GM21423 (cell line): ENCODE measurements around the gene TRPC4.
"Not testable (repeated sequence)": the region's sequence is repeated elsewhere in the genome, so short reads cannot be mapped to it uniquely, and the experiment has no call there.

Source experiments
- ATAC-seq: cut with Tn5 transposase; IDR thresholded peaks from one replicate; pipeline ENCODE4 v1.9.1; 2021; ENCODE audit warnings: mild to moderate bottlenecking, moderate library complexity; ENCODE audit not compliant: unreplicated experiment

TRPC4 gene

DNA sequence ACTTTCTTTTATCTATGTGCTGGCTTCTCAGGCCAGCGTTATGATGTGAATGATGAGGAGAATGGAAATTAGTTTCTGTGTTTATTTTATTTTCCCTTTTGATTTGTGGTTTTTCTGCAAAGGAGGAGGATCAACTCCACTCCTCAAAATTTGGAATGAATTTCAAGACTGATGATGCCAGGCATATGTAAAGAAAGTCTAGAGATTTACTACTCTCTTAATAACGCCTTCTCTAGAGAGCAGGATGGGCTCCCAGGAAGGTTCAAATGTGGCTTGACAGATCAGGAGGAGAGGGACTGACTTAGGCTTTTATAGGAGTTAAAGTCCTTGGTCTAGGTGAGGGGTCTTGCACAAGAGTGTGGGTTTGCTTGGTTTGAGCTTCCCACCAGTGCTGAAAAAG, 255.9 kb downstream of the TRPC4 start:
- ATAC-seq: no peak

DNA sequence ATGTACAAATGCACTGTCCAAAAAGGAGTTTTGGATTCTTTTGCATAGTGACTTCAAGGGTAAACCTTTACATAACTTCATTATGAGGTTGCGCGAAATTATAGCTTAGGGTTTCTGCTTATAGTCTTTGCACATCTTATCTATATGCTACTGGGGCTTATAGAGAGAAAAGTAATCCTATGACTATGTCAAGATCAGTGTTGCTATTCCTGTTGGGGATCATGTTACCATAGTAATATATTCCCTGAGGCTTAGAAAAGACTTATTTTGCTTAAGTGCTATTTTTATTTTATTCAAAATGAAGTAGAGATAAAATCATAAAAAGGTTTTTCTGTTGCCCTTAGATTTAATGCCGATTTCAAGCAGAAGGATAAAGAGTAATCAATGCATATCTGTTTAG, 256.3 kb downstream of the TRPC4 start:
- no peak for ATAC-seq

DNA sequence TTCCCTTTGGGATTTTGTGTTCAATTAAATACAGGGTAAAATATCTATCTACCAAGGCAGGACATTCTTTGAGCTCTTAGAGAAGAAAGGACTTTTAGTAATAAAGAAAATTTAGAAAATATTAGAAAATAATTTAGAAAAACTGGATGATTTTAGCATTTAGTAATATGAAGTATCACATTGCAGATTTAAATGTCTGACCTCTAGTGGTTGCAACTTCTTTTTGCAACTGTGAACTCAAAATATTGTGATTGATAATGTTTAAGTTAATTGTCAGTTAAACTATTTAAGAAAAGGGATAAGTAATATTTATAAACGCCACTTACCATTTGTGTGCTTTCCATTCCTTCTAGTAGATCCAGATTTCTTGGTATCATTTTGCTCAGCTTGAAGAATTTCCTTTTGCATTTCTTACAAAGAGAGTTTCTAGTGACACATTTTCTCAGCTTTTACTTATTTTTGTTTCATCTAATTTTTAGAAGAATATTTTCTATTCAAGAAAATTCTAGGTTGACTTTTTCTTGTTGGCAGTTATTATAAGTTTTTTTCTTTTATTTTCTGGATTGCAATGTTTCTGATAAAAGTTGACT, 260.7 kb downstream of the TRPC4 start:
- ATAC-seq: no peak

DNA sequence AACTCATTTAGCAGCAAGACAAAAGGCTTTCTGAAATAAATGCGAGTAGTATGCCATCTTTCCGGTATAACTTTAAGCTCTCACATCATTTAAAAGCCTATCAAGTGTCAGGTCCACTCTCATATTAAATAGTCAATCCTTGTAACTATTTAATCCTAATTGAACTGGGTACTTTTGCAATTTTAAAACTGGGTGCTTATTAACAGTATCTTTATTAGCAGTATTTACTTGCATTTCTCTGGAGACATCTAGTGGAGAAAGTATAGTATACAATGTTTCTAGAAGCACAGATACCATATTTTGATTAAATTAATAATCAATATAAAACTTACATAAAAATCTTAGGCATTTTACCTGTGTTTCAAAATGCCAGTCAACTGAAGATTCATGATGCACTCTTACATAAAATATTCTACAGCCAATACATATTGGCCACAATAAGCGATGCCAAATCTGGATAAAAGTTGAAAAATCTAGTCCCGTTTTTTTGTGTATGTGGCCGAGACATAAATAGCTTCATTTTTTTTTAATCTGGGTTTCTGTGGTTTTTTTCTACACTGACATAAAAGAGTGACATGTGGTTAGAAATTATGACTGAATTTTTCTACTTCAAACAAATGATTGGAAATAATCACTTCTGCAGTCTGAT, 266.7 kb downstream of the TRPC4 start:
- ATAC-seq: no peak

DNA sequence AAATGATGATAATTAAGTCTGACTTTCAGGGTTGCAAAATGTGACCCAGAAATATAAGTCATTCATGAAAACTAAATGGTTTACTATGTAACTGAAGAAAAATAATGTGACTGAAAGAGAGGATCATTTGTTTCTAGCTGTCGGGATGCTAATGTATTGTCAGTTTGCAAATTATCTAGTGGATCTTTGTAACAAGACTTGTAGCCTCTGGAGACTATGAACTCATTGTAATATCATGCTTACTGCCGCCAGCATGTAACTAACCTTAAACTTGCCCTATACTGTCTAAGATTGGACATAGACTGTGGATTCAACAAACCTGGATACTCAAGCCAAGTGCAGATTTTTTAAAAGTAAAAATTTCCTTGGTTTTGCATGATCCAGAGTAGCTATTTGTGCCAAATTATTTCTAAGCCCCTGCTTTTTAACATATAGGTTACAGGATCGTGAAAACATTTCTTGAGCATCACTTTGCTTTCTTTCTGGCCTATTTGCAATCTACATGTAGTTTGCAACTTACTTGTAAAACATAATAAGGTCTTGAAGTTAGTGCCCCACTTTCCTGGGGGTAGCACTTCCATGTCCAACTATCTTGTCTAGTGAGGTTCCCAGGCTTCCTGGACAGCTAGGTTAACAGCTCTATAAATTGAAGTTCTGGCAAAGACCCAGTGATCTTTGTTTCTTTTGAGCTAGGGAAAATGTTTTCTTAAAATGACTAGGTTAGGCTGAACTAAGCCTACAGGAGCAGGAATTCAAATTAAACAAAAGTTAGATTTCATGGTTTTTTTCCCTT, 267.7 kb downstream of the TRPC4 start:
- ATAC-seq: no peak

DNA sequence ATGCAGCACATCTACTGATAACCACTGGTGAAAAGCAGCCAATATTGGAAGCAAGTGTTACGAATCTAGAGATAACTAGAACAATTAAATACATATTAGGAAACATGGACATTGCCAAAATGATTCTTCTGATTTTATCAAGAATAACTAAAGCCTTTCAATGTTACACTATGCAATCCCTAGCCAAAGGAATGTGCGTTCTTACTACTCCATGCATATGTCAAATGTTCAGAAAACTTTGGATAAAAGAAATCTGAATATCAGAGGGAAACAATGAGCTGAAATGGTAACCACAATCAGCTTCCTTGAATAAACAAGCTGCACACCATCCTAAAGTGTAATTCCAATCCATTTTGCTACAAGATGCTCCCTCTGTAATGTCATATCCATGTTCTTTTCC, 270.1 kb downstream of the TRPC4 start:
- no peak for ATAC-seq

DNA sequence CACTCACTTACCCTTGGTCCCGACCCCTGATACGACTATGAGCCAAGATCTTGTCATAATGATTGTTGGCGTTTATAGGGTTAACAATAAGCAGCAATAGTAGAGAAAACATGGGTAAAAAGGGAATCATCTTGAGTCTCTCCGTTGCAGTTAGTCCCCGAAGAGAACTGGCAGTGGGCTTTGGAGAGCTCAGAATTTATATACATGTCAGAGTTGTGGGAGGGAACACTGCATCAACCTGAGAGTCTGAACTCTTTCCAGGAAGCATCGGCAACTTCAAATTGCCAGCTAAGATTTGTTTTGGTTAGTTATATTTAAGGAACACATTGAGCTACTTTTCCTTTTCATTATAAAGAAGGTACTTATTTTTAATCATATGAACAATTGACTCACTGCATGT, 271.0 kb downstream of the TRPC4 start, which contains the start of gene POSTN:
POSTN (minus strand) TSS at position 172 of the 400 bp plus-strand sequence; CDS start at position 130, 42 bp downstream.
- no peak for ATAC-seq

DNA sequence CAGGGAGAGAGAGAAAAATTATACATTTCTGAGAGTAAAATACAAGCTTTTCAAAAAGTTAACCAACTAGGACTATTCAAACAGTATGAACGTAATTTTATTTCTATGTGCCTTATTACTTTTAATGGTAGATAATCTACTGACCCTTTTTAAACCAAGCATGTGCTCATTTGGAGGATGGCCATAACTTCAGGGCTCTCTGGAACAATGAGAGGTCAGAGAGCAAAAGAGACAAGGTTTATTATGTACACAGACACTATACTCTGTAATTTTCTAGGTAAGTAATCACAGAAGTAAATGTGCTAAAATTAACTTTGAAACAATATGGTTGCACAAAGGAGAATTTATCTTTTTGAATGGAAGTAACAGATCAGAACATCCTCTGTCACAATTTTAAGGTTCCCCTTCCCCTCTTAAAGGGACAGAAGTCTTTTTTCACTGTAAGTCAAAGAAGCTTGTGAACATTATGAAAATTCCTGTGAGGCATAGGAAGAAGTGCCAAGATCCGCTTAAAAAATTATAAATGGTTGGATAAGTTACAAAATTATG, 272.0 kb downstream of the TRPC4 start:
- ATAC-seq: no peak

DNA sequence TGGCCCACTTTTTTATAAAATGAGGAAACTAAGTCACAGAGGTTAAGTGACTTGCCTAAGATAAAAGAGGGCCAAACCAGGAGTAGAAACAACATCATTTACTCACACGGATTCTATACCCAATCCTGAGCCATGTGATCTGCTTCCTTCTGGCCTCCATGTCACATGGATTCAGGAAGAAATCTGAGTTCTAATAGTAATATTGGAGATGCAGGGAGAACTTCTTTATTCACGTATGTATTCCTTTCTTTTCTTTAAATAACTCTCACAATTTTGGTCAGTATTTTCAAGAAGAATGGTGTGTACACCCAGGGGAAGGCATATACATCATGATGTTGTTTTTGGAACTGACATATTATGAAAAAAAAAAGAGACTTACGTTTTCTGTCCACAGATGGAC, 272.8 kb downstream of the TRPC4 start:
- ATAC-seq: no peak

DNA sequence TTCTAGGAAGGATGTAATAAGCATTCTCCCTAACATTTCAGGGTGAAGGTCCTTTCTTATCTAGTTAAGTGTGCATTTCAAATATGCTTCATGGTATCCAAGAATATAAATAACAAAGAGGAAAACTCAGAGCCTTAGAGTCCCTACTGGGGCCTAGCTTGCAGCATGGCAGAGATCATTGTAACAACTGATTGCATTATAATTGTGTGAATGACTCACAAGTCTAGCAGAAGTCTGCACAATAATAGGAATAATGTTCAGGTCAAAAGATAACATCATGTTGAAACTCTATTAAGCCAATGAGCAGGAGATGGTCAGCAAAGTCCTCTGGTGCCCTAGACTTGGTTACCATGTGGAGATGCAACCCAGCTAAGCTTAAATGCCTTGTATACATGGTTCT, 274.4 kb downstream of the TRPC4 start:
- ATAC-seq: no peak

DNA sequence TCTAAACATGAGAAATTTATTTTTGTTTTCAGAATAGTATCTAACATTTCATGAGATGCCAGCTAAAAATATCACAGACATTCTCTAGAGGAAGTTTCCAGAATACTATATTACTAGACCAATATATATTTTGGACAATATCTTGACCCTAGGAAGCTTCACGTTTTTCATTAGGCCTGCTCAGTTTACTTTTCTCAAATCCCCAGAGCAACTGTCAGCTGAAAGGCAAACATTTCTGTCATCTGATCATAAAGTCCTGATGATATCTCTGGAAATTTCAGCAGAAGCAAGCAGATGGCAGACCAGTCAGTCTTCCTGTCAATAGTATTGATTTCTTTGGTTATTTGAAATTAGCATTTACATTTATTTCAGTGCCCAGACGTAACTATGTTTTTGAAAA, 275.0 kb downstream of the TRPC4 start:
- no peak for ATAC-seq

DNA sequence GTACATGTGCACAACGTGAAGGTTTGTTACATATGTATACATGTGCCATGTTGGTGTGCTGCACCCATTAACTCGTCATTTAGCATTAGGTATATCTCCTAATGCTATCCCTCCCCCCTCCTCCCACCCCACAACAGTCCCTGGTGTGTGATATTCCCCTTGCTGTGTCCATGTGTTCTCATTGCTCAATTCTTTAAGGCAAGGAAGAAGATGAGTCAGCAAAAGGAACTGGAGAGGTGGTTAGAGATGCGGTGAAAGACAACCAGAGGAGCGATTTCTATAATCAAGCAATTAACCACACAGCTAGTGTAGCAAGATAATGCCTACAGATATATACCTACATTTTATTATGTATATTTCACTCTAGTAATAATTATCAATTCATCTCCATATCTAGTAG, 280.2 kb downstream of the TRPC4 start:
- not testable (repeated sequence) for ATAC-seq

DNA sequence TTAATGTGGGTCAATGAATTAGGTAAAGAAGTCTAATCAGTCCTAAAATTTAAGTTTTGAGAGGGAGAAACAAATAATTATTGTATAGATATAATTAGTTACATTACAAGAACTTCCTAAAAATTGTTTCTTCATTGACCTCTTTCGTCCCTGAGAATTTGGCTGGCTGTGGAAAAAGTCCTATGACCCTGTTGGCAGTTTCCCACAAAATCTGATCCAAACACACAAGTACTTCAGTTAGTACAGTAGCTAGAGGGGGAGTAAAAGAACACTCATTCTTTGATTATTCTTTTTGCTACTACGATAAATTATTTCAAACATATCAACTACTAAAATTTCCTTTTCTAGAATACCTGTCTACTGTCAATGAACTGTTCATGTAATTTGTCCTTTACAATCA, 282.3 kb downstream of the TRPC4 start:
- ATAC-seq: no peak
